Ishikawa (cell line): ENCODE data around the gene NF2.

ENCODE experiments used
- CEBPB ChIP-seq: IDR thresholded peaks from 2 replicates; pipeline ENCODE4 v1.6.1; 2012
- CREB1 ChIP-seq: IDR thresholded peaks from 2 replicates; pipeline ENCODE4 v1.6.1; 2012; ENCODE audit warnings: low read depth
- FOXM1 ChIP-seq: IDR thresholded peaks from 2 replicates; pipeline ENCODE4 v1.6.1; 2012; ENCODE audit warnings: low read depth, borderline replicate concordance
- MAX ChIP-seq: IDR thresholded peaks from 2 replicates; pipeline ENCODE4 v1.6.1; 2012
- TAF1 ChIP-seq: IDR thresholded peaks from 2 replicates; pipeline ENCODE4 v1.6.1; 2012; ENCODE audit warnings: low read depth, mild to moderate bottlenecking
- TEAD4 ChIP-seq: IDR thresholded peaks from 2 replicates; pipeline ENCODE4 v1.6.1; 2012
- ZBTB7A ChIP-seq: IDR thresholded peaks from 2 replicates; pipeline ENCODE4 v1.6.1; 2012; ENCODE audit warnings: low read depth

GRCh38 chr22:29710193-29710592 lies 106.8 kb downstream of the NF2 start:
- no peak for TF ChIP-seq MAX
- TF ChIP-seq TAF1: no peak
- no peak for TF ChIP-seq CREB1
- TF ChIP-seq CEBPB: no peak
- no peak for TF ChIP-seq FOXM1
- TF ChIP-seq TEAD4: no peak
- TF ChIP-seq ZBTB7A: no peak
